Middle frontal gyrus (tissue), 1 donor: ENCODE results near the gene ME3.

Source experiments
- DNase-seq: peaks from one replicate; pipeline ENCODE4 v3.0.0-alpha.2; 2015; ENCODE audit warnings: low spot score; ENCODE audit errors: extremely low spot score

Gene ME3

DNA sequence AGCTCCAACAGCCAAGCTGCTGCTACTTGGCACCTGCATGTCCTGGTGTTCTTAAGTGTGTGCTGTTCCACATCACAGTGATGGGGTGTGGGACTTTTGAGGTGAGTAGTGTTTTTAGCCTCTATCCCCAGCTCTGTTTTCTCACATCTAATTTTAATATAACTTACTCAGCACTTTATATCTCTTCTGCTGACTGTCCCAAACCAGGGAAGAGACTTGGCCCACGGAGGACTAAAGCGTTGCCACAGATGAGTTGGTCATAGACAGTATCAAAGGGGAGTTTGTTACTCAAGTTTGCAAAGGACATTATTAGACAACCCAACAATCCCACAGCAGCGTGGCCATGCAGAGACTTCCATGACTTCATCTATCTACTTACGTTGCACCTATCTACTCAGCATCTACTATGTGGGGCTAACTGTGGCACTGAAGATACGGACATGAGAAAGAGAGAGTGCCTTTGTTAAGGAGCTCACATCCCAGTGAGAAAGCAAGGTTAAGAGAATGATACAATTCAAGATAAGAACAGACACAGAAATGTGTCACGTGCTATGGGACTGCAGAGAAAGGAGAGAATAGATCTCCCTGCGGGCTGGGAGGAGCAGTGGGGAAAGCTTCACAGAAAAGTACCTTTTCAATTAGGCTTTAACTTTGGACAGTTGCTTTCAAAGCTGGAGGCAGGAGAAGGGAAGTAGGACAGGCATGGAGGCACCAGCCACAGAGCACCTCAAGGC, 82.4 kb downstream of the ME3 start:
- no peak for DNase-seq

- DNase-seq: no peak
Measured at GRCh38 chr11:86589204-86589603, 83.2 kb downstream of the ME3 start.

DNA sequence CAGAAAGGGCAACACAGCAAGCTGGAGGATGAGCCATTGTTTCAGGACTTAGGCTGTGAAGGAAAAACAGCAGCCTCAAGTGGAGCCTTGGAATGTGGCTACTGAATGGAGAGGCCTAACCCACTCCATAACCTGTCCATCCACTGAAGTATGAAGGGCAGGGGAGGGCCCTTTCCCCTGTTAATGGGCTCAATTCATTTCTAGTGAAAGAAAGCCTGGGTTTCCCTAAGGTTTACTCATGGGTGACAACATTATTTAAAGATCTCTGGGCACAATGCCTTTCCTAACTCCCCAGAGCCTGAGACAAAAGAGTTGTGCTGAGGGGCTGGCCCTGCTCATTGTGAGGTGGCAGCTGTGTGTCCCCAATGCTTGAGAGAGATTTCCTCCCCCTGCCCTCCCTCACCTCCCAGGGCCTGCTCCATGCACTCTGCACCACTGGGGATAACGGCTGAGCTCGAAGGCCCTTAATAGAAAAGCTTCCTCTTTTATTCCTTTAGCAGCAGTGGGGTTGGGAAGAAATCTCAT, 83.8 kb downstream of the ME3 start:
- no peak for DNase-seq

- no peak for DNase-seq
Measured at GRCh38 chr11:86587264-86588193, 84.9 kb downstream of the ME3 start.

DNA sequence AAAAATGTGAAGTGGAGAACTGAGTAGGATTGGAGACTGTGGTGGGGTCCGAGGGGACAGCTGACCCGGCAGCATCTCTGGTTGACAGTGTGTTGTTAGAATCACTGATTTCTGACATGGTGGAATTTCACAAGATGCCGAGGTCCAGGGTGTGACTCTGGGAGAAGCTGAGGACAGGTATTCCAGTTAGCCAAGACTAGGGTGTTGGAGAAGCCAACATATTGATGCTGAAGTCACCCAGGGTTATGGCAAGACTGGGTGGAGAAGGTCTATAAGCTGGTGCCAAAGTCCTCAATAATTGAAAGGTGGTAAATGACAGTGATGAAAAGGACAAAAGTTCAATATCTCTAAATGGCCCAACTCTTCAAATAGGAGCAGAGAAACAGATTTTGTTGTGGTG, 86.1 kb downstream of the ME3 start:
- DNase-seq: no peak

DNA sequence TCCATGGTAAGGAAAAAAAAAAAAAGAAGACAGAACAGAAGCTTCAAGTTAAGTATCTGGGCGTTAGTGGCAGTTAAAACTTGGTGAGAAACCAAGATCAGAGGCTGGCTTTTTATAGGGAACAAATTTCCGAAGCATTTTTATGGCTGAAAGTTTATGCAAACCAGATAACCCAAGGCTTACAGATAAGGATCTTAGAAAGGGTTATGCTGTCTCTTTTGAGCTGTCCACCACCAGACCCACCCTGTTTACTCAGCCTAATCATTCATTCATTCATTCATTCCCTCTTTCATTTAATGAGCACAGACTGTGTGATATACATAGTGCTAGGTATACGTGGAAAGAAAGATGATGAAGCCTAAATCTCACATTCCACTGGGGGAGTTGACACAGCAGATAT, 89.5 kb downstream of the ME3 start:
- no peak for DNase-seq

GRCh38 chr11:86580535-86580934, 91.9 kb downstream of the ME3 start:
- DNase-seq: no peak

DNA sequence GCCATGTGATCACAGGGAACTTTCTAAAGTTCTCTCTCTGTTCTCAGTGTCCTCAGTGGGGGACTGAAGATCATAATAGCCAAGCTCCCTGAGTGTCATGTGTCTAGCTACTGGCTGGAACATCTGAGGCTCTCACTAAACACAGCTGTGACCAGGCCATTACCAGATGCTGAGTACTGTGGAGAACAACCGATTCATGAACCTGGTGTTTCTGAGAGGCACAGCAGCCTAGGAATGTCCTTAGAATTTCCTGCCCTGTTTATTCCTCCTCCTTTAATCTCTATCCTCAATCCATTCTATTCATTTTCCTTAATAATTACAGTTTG, 93.0 kb downstream of the ME3 start:
- DNase-seq: no peak

DNA sequence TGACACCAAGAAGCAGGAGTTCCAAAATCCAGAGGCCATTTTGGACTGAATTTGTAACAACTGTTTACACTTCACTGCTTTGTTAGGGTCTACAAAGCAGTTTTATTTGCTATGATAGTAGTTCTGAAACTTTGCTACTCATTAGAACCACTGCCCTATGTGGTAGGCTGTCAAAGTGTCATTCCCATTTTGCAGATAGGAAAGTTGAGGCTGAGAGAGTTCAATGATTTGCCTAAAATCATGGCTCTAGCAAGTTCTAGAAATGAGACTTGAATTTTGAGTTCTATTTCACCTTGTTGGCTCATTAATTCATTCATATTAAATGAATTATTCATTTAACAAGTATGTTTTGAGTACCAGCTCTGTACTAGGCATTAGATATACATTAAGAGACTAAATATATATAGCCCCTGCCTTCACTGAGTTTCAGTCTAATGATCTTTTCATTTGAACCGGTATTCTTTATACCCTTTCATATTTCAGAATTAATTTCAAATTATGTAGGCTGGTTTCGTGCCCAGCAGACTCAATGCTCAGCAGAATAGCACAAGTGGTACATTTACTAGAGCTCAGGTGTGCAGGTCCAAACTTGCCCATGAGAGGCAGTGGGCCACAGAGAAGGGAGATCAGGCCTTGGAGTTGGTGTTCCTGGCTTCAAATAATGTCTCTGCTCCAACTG, 93.5 kb downstream of the ME3 start:
- DNase-seq: no peak

- no peak for DNase-seq
Measured at GRCh38 chr11:86577644-86578636, 94.5 kb downstream of the ME3 start.

DNA sequence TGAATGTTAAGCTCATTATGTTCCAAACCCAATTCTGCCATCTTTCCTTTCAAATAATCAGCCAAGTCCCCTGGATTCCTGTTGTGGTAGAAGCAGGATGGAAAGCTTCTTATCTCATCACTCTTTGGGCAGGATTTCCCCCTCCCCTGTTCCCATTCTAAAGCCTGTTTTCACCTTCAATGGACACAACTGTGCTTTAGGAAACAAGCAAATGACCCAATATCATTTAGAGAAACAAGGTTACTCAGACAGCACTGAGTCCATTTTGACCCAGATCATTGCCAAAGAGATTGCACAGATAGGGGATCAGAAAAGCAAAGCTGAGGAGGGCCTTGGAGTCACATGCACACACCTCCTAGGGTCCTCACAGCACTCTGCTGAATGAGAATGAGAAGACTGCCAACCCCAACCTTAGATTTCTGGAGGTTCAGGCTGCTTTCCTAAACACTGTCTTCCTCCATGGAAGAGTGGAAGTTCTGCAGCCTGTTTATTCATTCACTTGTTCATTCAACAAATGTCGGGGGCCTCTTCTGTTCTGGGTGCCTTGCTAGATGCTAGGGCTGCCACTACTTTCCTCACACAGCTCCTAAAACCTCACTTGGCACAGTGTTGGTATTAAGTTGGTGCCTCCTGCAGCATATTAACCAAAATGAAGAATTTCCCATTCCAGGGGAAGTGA, 95.3 kb downstream of the ME3 start:
- DNase-seq: no peak

DNA sequence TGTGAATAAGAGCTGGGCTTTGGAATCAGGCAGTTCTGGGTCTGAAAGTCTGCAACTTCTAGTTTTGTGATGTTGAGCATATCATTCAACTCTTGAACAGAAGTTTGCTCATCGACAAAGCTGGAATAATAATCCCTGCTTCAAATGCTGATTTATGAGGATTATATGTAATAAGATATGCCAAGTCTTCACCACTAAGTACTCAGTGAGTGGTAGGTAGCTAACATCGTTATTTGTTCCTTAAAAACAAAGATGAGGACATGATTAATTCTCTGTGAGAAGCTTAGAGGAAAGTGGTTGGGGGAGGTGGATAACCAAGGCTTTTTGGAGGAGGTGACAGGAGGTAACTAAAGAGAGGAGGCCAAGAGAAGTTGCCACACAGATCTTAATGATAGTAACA, 96.5 kb downstream of the ME3 start:
- no peak for DNase-seq

DNA sequence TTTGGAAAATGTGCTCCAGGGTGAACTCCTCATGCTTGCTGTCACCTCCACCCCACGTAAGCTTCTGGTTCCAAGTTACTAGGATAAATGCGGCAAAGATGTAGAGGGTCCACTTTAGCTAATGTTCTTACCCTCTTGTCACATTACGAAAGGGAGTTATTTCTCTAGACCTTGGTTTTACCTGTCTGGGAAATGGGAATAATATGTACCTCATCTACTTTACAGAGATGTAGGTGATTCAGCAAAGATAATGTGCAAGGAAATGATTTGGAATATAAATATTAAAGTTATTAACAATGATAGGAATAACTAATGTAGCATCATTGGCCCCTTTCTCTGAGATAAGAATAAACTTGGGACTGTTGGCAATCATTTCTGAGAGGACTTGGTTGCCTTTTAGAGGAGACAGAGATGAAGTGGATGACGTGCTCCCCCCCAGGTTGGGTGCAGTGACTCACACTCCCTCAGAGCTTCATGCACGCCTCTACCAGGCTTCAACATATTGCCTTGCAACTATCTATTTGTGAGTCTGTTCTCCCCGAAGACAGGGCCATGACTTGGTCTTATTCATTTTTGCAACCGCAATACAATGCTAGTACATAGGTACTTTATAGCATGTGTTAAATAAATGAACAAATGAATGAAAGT, 97.1 kb downstream of the ME3 start:
- DNase-seq: no peak

DNA sequence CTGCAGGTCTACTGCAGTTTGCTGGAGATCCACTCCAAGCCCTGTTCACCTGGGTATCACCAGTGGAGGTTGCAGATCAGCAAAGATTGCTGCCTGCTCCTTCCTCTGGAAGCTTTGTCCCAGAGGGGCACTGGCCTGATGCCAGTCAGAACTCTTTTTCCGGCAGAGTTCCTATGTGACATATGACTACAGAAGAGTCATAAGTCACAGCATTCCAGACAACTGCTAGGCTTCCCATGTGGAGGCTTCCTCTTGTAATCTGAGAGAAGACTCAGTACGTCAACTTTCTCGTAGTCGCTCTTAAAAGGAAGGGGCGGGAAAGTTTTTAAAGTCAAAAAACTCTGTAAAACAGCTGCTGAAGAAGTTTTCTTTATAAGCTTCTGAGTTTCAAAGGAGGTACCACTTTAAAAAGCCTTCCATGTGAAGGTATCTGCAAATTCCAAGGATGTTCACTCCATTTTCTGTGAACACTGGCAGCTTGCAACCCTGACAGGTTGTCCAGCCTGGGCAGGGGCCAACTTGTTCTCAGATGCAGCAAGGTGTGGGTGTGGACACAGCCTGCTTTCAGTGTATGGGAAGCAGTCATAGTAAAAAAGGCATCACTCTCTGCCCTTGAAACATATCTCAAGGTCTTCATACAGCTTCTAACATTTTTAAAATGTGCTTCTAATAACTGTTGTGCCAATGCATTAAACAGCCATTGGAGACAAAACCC, 97.8 kb downstream of the ME3 start:
- DNase-seq: no peak

DNA sequence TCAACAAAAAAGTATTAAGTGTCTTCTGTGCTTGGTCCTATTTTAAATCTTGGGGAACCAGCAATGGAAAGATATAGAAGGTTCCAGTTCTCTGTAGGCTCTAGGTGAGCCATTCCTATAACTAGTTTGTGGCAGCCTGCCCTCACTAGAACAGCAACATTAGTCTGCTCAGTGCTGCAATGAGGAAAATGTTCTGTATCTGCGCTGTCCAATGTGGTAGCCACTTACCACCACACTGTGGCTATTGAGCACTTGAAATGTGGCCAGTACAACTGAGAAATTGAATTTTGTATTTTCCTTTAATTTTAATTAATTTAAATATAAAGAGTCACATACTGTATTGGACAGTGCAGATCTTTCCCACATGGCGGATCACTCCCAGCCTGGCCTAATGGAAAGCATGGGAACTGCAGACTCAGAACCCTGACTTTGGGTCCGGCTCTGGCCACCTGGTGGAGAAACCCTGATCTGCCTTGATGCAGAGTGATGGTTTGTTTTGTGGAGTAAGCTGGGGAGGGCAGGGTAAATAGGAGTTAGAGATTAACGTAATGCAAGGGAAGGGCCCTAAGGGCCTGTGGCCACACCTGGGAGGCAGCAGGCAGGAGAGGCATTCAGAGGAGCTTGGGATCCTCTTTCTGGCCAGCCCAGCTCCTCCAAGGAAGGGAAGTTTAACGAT, 101.0 kb downstream of the ME3 start:
- DNase-seq: no peak

DNA sequence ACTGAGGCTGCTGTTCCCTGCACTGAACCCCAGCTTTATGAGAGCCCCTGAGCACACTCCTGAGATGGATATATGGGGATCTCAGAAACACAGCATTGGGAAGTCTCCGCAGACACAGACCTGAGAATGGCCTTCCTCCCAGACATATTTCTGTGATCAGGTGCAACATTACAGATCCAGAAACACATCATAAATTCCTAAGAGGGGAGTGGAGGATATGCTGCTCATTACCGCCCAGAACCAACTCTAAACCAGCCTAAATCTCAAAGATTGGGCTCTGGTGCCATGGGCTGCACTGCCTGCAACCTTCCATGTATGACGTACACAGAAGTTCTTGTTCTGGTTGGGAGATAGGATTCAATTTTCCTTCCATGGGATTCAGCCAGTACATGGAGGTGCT, 102.0 kb downstream of the ME3 start:
- no peak for DNase-seq

DNA sequence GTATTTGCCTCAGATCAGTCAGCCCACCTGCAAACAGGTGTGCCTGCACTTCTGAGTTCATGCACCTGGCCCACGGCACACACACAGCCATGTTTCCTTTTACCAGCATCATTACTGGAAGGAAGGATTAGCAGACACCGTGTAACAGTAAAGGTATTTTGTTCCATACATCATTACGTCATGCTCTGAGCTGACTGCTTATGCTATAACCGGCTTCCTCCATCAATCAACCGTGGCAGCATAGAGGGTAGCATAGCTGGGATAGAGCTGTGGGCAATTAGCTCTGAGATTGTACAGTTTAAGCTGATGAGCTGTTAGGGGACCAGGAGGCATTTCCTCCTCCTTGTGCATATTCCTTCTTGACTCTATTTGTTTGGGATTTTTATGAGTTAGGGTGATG, 102.4 kb downstream of the ME3 start:
- DNase-seq: no peak

DNA sequence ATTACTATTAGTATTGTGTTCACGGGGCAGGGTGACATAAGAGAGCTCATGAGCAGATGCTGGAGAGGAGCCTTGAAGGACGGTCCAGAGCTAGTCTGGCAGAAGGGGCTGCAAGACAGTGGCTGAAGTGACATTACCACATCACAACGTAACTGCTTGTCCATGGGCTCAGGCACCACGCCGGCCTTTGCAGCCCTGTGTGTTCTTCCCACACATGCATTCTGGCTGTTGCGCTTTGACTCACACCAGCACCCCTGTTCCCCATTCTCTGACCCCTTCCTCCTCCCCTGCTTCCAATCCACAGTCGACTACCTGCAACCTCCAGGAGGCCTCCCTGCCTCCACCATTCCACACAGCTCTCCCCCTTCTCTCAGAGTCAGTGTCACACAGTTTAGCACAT, 103.3 kb downstream of the ME3 start:
- no peak for DNase-seq
